ENCODE measurements around the gene POU4F2.
"Not testable (repeated sequence)": the region's sequence is repeated elsewhere in the genome, so short reads cannot be mapped to it uniquely, and the experiment has no call there.

Gene POU4F2

DNA sequence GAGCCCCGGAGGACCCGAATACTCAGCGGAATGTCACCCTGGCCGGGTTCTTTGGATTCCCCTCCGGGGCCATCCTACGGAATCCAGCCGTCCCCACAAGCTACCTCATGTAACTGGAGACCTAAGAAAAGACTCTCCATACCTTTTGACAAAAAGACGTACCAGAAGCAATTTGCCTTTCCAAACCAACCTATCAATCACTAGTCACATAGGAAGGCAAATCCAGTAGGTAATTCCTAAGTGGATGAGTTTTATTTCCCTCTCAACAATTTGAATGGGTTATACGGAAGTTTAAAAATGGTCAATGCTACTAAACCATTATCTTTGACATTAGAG lies 16.8 kb downstream of the POU4F2 start:
- TF ChIP-seq, protein P1, sequence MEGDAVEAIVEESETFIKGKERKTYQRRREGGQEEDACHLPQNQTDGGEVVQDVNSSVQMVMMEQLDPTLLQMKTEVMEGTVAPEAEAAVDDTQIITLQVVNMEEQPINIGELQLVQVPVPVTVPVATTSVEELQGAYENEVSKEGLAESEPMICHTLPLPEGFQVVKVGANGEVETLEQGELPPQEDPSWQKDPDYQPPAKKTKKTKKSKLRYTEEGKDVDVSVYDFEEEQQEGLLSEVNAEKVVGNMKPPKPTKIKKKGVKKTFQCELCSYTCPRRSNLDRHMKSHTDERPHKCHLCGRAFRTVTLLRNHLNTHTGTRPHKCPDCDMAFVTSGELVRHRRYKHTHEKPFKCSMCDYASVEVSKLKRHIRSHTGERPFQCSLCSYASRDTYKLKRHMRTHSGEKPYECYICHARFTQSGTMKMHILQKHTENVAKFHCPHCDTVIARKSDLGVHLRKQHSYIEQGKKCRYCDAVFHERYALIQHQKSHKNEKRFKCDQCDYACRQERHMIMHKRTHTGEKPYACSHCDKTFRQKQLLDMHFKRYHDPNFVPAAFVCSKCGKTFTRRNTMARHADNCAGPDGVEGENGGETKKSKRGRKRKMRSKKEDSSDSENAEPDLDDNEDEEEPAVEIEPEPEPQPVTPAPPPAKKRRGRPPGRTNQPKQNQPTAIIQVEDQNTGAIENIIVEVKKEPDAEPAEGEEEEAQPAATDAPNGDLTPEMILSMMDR (IDR thresholded peaks at IDR 0.05; ENCODE audit: low read depth, low read length) = no peak

DNA sequence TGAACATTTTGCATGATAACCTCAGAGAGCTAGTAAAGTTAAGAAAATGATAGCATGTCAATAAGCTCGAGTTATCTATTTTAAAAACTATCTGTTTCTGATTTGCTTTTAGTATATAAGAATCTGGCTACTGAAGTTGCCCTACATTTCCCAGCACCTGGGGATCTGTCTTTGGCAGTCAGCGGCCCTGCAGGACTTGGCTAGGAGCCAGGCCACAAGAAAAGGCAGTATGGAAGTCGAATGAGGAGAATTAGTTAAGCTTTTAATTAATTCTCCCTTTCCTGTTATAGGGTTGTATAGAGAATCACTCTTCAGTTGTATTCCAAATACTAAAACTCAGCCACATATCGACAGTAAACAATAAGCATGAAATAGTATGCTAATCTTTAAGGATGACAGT lies 22.7 kb downstream of the POU4F2 start:
- H3K4me3 ChIP-seq (ENCODE audit: low read depth, low read length) = no peak overlapping the region
- no peaks in the 10 kb centered on the region for H3K36me3 ChIP-seq
- H3K27me3 ChIP-seq (ENCODE audit: insufficient read depth, low read depth, severe bottlenecking) = no peaks in the 10 kb centered on the region
- TF ChIP-seq, protein P1 (IDR thresholded peaks at IDR 0.05; ENCODE audit: low read depth, low read length) = no peak
- DNase-seq = no peak
- no peaks in the 10 kb centered on the region for H3K9me3 ChIP-seq (ENCODE audit: severe bottlenecking)
- H3K27ac ChIP-seq = no peak overlapping the region

More for the DNA sequence above, 16.8 kb downstream of the POU4F2 start:
- no peak for DNase-seq
- H3K9me3 ChIP-seq (ENCODE audit: severe bottlenecking) = no peaks in the 10 kb centered on the region
- H3K36me3 ChIP-seq = no peaks in the 10 kb centered on the region
- peak overlapping the region; percentile 73 for H3K27ac ChIP-seq
- H3K4me3 ChIP-seq (ENCODE audit: low read depth, low read length) = peak overlapping the region; percentile 87
- H3K27me3 ChIP-seq (ENCODE audit: insufficient read depth, low read depth, severe bottlenecking) = no peaks in the 10 kb centered on the region

DNA sequence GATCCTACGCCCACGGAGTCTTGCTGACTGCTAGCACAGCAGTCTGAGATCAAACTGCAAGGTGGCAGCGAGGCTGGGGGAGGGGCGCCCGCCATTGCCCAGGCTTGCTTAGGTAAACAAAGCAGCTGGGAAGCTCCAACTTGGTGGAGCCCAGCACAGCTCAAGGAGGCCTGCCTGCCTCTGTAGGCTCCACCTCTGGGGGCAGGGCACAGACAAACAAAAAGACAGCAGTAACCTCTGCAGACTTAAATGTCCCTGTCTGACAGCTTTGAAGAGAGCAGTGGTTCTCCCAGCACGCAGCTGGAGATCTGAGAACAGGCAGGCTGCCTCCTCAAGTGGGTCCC lies 25.2 kb downstream of the POU4F2 start:
- not testable (repeated sequence) for DNase-seq; H3K27ac ChIP-seq; H3K36me3 ChIP-seq; H3K9me3 ChIP-seq (ENCODE audit: severe bottlenecking); H3K27me3 ChIP-seq (ENCODE audit: insufficient read depth, low read depth, severe bottlenecking); H3K4me3 ChIP-seq (ENCODE audit: low read depth, low read length)

DNA sequence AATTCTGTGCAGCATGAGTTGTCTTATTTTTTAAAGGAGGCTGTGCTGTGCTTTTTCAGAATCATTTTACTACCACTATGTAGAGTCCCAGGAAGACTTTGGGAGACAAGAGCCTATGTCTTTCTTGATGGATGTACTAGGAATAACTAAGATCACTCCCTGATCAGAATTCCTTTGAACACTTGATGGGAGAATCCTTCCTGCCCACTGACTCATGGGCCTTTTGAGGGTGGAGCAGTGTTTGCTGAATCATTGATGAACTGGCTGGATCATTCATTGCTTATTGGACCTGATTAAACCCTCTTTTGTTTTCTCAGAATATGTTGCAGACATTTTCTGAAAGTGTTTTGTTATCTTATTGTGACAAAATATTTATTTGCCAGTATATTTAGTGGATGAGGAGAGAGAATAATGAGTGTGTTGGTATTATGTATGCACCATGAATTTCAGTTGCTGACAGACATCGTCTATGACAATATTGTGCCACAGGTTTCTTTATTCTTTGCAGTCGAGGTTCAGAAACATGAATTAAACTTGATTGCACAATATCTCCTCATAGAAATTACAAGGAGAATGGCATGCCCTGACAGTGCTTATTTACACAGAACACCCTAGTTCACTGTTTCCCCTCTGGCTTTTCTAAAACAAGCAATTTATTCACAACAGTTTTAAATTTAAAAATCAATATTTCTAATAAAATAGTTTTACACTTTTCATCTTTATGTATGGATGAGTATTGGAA lies 36.3 kb downstream of the POU4F2 start:
- no peak overlapping the region for H3K4me3 ChIP-seq (ENCODE audit: low read depth, low read length)
- no peaks in the 10 kb centered on the region for H3K9me3 ChIP-seq (ENCODE audit: severe bottlenecking)
- TF ChIP-seq, protein P1 (IDR thresholded peaks at IDR 0.05; ENCODE audit: low read depth, low read length) = no peak
- H3K36me3 ChIP-seq = no peaks in the 10 kb centered on the region
- no peak overlapping the region for H3K27ac ChIP-seq
- no peak for DNase-seq
- H3K27me3 ChIP-seq (ENCODE audit: insufficient read depth, low read depth, severe bottlenecking) = no peaks in the 10 kb centered on the region

Measured in WERI-Rb-1 (cell line).